K562 (cell line): ENCODE results near the gene ZBTB18. TPM values are rescaled to one million over a fixed set of nuclear protein-coding genes. Genes with fewer than 3 reads are reported as not detected.

ENCODE experiments used
- CBFA2T3 ChIP-seq: fragments of 450-650 bp; IDR thresholded peaks from 2 replicates; pipeline ENCODE4 v1.6.1; 2017
- CEBPG ChIP-seq, 3 experiments: fragments of 200-800 bp in 1 of 3; sonication (Bioruptor generic) in 1 of 3; sonication (generic) in 1 of 3; formaldehyde crosslinking in 1 of 3; IDR thresholded peaks in 2 of 3; conservative IDR thresholded peaks in 1 of 3; 2 replicates each; pipeline versions ENCODE4 v1.6.1 to v1.8.0; 2016 to 2022; ENCODE audit warnings: missing compliant biosample characterization in 2 of 3, missing genetic modification characterization in 2 of 3, mild to moderate bottlenecking in 1 of 3, missing genetic modification reagents in 1 of 3
- ELF2 ChIP-seq: fragments of 250-450 bp; sonication (Bioruptor Pico); IDR thresholded peaks from 2 replicates; pipeline ENCODE4 v1.5.0; 2021; ENCODE audit warnings: mild to moderate bottlenecking
- LEF1 ChIP-seq: fragments of 450-650 bp; IDR thresholded peaks from 2 replicates; pipeline ENCODE4 v1.6.1; 2016; ENCODE audit warnings: mild to moderate bottlenecking
- MTA3 ChIP-seq: fragments of 450-650 bp; formaldehyde crosslinking; IDR thresholded peaks from 2 replicates; pipeline ENCODE4 v1.6.1; 2017; ENCODE audit warnings: mild to moderate bottlenecking, borderline replicate concordance
- NFRKB ChIP-seq: fragments of 450-650 bp; IDR thresholded peaks from 2 replicates; pipeline ENCODE4 v1.6.1; 2016; ENCODE audit warnings: low read depth
- SPI1 ChIP-seq: IDR thresholded peaks from 2 replicates; pipeline ENCODE4 v1.6.1; 2011; ENCODE audit warnings: low read depth, low read length, control low read depth, borderline replicate concordance
- U2AF2 ChIP-seq: fragments of 200-400 bp; formaldehyde crosslinking; optimal IDR thresholded peaks from 2 replicates; pipeline ENCODE3; 2017; ENCODE audit warnings: low read depth, mild to moderate bottlenecking, low read length
- ZNF282 ChIP-seq: sonication (generic); formaldehyde crosslinking; IDR thresholded peaks from 2 replicates; pipeline ENCODE4 v1.8.1; 2023; ENCODE audit warnings: missing genetic modification reagents
- ZNF444 ChIP-seq: fragments of 250-450 bp; sonication (Bioruptor Pico); IDR thresholded peaks from 2 replicates; pipeline ENCODE4 v1.4.0; 2020; ENCODE audit warnings: mild to moderate bottlenecking, moderate library complexity
- polyA plus RNA-seq, 8 experiments: library from polyadenylated mRNA; depleted of rRNA in 4 of 8; stranded (reverse) in 5 of 8; unstranded in 3 of 8; fragments of >200 nt; fragmentation: Nextera tagmentation in 2 of 8; fragmentation: Illumina TruSeq in 1 of 8; extraction: Ambion mirVana in 2 of 8; extraction: Trizol in 1 of 8; gene quantifications; 2 replicates each; pipeline versions ENCODE4 v1.2.1 to v1.2.3, GENCODE V29; 2011 to 2014; ENCODE audit warnings: inconsistent platforms in 1 of 8, missing spikeins in 1 of 8
- total RNA-seq, 7 experiments: library from RNA; depleted of rRNA in 6 of 7; stranded (reverse); fragments of >200 nt in 6 of 7; fragmentation: Illumina TruSeq in 2 of 7; extraction: Trizol in 2 of 7; gene quantifications; 2 replicates each; pipeline versions ENCODE4 v1.2.1 to v1.2.3, GENCODE V29; 2011 to 2021; ENCODE audit warnings: low replicate concordance in 1 of 7
- TF ChIP-seq, protein P1 (sequence below), 3 experiments: fragments of 200-800 bp in 1 of 3; sonication (Bioruptor generic) in 1 of 3; sonication (generic) in 1 of 3; formaldehyde crosslinking in 1 of 3; IDR thresholded peaks; 2 replicates each; pipeline versions ENCODE4 v1.6.1 to v1.8.0; 2016 to 2022; ENCODE audit warnings: mild to moderate bottlenecking in 2 of 3, missing compliant biosample characterization in 2 of 3, missing genetic modification characterization in 2 of 3, missing genetic modification reagents in 1 of 3
- TF ChIP-seq, protein P2 (sequence below): fragments of 250-450 bp; sonication (Bioruptor Pico); IDR thresholded peaks from 2 replicates; pipeline ENCODE4 v1.5.0; 2021
- TF ChIP-seq, protein P3 (sequence below): fragments of 450-650 bp; formaldehyde crosslinking; IDR thresholded peaks from 2 replicates; pipeline ENCODE4 v1.4.0; 2022; ENCODE audit warnings: mild to moderate bottlenecking, moderate library complexity
- TF ChIP-seq, protein P4 (sequence below): fragments of 250-450 bp; sonication (Bioruptor Pico); IDR thresholded peaks from 2 replicates; pipeline ENCODE4 v1.8.0; 2022; ENCODE audit warnings: moderate library complexity, mild to moderate bottlenecking, inconsistent platforms
- TF ChIP-seq, protein P5 (sequence below): sonication (generic); formaldehyde crosslinking; IDR thresholded peaks from 2 replicates; pipeline ENCODE4 v1.8.1; 2022; ENCODE audit warnings: missing genetic modification reagents
- TF ChIP-seq, protein P6 (sequence below): sonication (generic); formaldehyde crosslinking; IDR thresholded peaks from 2 replicates; pipeline ENCODE4 v1.8.0; 2023; ENCODE audit warnings: mild to moderate bottlenecking, missing genetic modification reagents

Gene ZBTB18
- total and polyA plus RNA-seq, 9 of the 15 experiments (the other 6 are each of a cell fraction or from before 2014, with no cell fraction given): 0.13 to 2.6 (median 1.6) TPM

DNA sequence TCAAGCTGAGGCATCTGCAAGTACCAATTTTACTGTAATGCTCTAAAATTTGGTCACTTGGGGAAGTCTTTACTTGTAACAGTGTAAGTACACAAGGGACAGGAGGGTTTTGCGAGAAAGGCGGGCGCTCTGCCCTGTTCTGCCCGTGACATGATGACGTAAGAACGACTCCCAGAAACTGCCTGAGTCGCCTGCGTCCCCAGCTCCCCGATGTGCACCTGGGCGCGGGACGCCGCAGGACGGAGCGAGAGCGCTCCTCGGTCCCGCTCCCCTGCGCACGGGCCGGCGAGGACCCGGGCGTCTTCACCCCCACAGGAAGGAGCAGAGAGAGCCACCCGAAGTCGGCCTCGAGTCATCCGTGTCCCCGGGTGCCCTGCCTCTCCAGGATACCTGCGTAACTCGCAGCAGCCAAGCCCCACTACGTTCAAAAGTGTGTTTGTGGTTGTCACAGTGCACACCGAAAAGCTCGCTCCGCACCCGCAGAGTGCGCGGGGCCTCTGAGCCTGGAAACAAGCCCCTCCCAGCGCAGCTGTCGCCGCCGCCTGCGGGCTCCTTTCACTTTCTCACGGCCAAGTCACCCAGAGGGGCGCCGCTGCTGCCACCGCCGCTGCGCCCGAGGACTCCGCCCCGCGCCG, 3.3 kb upstream of the ZBTB18 start (continued):
- TF ChIP-seq SPI1 (no peak), LEF1 (0 out of 2 replicates have a peak, but pooled peaks have one; percentile 7), CBFA2T3 (peak; percentile 16; the same call in 1 of the 2 replicates), CEBPG (CRISPR knock-in tag; IDR thresholded peaks at IDR 0.05) (peak; percentile 70), CEBPG (tag; conservative IDR thresholded peaks at IDR 0.05 in 1 of 2, IDR thresholded peaks at IDR 0.05 in 1 of 2) (peak; percentile 76 to 85), ZNF444 (CRISPR knock-in tag) (no peak), U2AF2 (no peak), MTA3 (peak; percentile 83; the same call in 1 of the 2 replicates), NFRKB (0 out of 2 replicates have a peak, but pooled peaks have one; percentile 40), ZNF282 (CRISPR knock-in tag) (no peak), ELF2 (CRISPR knock-in tag) (0 out of 2 replicates have a peak, but pooled peaks have one; percentile 33)
- TF ChIP-seq, protein P1, sequence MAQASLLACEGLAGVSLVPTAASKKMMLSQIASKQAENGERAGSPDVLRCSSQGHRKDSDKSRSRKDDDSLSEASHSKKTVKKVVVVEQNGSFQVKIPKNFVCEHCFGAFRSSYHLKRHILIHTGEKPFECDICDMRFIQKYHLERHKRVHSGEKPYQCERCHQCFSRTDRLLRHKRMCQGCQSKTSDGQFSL (CRISPR knock-in tag; IDR thresholded peaks at IDR 0.05): peak; percentile 71; the same call in 1 of the 2 replicates
- TF ChIP-seq, protein P1 (tag; IDR thresholded peaks at IDR 0.05): peak in 1 of 2 experiments; percentile 27; a peak in 1 of 4 replicates
- TF ChIP-seq, protein P2, sequence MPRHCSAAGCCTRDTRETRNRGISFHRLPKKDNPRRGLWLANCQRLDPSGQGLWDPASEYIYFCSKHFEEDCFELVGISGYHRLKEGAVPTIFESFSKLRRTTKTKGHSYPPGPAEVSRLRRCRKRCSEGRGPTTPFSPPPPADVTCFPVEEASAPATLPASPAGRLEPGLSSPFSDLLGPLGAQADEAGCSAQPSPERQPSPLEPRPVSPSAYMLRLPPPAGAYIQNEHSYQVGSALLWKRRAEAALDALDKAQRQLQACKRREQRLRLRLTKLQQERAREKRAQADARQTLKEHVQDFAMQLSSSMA (CRISPR knock-in tag): peak; percentile 39; the same call in 1 of the 2 replicates
- TF ChIP-seq, protein P3, sequence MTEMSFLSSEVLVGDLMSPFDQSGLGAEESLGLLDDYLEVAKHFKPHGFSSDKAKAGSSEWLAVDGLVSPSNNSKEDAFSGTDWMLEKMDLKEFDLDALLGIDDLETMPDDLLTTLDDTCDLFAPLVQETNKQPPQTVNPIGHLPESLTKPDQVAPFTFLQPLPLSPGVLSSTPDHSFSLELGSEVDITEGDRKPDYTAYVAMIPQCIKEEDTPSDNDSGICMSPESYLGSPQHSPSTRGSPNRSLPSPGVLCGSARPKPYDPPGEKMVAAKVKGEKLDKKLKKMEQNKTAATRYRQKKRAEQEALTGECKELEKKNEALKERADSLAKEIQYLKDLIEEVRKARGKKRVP (CRISPR knock-in tag): no peak
- TF ChIP-seq, protein P4, sequence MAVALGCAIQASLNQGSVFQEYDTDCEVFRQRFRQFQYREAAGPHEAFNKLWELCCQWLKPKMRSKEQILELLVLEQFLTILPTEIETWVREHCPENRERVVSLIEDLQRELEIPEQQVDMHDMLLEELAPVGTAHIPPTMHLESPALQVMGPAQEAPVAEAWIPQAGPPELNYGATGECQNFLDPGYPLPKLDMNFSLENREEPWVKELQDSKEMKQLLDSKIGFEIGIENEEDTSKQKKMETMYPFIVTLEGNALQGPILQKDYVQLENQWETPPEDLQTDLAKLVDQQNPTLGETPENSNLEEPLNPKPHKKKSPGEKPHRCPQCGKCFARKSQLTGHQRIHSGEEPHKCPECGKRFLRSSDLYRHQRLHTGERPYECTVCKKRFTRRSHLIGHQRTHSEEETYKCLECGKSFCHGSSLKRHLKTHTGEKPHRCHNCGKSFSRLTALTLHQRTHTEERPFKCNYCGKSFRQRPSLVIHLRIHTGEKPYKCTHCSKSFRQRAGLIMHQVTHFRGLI: no peak
- TF ChIP-seq, protein P5, sequence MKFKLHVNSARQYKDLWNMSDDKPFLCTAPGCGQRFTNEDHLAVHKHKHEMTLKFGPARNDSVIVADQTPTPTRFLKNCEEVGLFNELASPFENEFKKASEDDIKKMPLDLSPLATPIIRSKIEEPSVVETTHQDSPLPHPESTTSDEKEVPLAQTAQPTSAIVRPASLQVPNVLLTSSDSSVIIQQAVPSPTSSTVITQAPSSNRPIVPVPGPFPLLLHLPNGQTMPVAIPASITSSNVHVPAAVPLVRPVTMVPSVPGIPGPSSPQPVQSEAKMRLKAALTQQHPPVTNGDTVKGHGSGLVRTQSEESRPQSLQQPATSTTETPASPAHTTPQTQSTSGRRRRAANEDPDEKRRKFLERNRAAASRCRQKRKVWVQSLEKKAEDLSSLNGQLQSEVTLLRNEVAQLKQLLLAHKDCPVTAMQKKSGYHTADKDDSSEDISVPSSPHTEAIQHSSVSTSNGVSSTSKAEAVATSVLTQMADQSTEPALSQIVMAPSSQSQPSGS (CRISPR knock-in tag): peak; percentile 53; the same call in 1 of the 2 replicates
- TF ChIP-seq, protein P6, sequence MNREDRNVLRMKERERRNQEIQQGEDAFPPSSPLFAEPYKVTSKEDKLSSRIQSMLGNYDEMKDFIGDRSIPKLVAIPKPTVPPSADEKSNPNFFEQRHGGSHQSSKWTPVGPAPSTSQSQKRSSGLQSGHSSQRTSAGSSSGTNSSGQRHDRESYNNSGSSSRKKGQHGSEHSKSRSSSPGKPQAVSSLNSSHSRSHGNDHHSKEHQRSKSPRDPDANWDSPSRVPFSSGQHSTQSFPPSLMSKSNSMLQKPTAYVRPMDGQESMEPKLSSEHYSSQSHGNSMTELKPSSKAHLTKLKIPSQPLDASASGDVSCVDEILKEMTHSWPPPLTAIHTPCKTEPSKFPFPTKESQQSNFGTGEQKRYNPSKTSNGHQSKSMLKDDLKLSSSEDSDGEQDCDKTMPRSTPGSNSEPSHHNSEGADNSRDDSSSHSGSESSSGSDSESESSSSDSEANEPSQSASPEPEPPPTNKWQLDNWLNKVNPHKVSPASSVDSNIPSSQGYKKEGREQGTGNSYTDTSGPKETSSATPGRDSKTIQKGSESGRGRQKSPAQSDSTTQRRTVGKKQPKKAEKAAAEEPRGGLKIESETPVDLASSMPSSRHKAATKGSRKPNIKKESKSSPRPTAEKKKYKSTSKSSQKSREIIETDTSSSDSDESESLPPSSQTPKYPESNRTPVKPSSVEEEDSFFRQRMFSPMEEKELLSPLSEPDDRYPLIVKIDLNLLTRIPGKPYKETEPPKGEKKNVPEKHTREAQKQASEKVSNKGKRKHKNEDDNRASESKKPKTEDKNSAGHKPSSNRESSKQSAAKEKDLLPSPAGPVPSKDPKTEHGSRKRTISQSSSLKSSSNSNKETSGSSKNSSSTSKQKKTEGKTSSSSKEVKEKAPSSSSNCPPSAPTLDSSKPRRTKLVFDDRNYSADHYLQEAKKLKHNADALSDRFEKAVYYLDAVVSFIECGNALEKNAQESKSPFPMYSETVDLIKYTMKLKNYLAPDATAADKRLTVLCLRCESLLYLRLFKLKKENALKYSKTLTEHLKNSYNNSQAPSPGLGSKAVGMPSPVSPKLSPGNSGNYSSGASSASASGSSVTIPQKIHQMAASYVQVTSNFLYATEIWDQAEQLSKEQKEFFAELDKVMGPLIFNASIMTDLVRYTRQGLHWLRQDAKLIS (CRISPR knock-in tag): peak; percentile 91; the same call in 1 of the 2 replicates
